HG02981 (cell line): ENCODE measurements around the gene SOCS6.
"Not testable (repeated sequence)": the region's sequence is repeated elsewhere in the genome, so short reads cannot be mapped to it uniquely, and the experiment has no call there.

Experiments
- ATAC-seq: cut with Tn5 transposase; IDR thresholded peaks from one replicate; pipeline ENCODE4 v1.9.1; 2021; ENCODE audit warnings: mild to moderate bottlenecking, moderate library complexity; ENCODE audit not compliant: unreplicated experiment

SOCS6 gene

DNA sequence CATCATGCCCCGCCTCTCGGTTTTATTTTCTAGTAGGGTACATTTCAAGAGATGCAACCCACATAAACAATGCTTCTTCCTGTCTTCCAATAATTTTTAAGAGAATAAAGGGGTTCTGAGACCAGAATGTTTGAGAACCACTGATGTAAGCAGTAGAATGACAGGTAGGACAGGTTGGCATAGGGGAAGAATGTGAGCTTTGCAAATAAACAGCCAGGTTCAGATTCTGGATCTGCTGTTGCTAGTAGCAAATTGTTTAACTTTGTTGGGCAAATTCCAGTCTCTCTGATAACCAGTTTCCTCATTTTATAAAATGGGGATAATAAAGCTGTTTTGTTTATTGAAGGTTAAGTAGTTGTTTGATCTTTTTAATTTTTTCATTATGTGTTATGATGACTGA is 32.8 kb downstream of the SOCS6 start:
- no peak for ATAC-seq

- no peak for ATAC-seq
Measured at GRCh38 chr18:70322385-70322784, 33.5 kb downstream of the SOCS6 start.

- no peak for ATAC-seq
Measured at GRCh38 chr18:70322928-70323327, 34.1 kb downstream of the SOCS6 start.

- no peak for ATAC-seq
Measured at GRCh38 chr18:70324897-70325296, 36.1 kb downstream of the SOCS6 start.

GRCh38 chr18:70326255-70326654 is 37.4 kb downstream of the SOCS6 start:
- ATAC-seq: no peak

- no peak for ATAC-seq
Measured at GRCh38 chr18:70328169-70328568, 39.3 kb downstream of the SOCS6 start.

DNA sequence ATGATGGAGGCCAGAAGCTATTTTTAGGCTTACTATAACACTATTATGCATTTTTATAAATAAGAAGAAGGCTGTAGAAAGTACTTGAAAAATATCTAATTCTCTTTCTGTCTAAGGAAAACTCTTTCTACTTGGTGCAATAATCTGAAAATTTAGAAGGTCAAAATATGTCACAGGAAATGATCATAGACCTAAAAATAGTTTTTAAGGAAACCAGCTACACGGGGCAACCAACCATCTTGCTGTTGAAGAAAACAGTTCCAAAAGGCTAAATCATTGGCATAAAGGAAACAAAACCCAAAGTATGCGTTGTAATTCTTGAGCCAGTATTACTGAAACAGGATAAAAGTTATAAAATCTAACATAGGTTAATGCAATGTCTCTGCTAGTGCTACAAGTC is 40.2 kb downstream of the SOCS6 start:
- no peak for ATAC-seq

- no peak for ATAC-seq
Measured at GRCh38 chr18:70330887-70331286, 42.0 kb downstream of the SOCS6 start.

GRCh38 chr18:70331456-70332097 is 42.7 kb downstream of the SOCS6 start:
- ATAC-seq: no peak

DNA sequence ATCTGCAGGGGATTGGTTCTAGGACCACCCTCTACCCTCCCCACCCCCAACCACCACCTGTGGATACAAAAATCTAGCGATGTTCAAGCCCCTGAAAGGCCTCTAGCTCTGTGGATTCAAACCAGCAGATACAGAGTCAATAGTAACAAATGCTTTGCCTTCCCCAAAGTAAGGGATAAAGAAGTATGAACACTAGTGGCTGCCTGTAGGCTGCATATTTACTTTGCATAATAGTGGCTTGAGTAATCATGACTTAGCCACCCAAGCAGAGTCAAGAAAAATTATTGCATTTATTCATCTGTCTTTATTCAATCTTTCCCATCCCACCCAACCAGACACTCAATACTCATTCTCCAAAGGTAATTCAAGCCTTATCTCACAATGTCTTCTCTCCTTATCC is 43.8 kb downstream of the SOCS6 start:
- ATAC-seq: no peak

DNA sequence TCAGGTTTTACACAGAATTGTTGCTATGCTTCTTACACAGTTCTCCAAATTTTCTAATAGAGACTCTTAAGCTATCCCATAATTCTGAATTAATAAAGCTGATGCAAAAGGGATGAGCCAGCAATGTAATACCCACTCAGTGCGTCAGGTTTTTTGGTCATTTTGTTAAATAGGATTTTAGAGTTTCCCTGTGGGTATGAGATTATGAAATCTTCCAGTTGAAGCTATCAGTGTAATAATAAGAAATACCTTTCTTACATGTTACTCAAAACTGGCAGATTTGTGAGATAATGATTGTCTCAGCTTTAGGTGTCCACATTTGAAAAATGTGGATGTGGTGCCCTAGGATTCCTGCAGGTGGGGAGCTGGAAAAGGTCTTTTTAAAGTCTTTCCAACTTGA is 44.5 kb downstream of the SOCS6 start:
- no peak for ATAC-seq

DNA sequence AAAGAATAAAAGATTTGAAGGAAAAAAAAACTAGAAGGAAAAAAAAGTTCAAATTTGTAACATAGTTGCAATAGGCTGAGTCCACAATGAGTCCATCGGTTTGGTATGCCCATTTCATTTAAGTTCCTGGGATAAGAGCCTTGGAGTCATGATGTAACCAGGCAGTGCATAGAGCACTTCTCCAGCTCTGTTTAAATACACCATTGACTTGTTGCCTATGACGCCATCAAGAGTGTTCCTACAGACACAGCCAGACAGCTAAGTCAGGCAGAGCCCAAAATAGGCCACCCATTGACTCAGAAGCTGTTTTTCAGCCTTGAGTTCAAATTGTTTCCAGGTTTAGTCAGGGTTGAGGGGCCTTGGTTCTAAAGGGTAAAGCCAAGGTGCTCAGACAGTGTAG is 44.9 kb downstream of the SOCS6 start:
- ATAC-seq: no peak

GRCh38 chr18:70334264-70334663 is 45.4 kb downstream of the SOCS6 start:
- no peak for ATAC-seq

DNA sequence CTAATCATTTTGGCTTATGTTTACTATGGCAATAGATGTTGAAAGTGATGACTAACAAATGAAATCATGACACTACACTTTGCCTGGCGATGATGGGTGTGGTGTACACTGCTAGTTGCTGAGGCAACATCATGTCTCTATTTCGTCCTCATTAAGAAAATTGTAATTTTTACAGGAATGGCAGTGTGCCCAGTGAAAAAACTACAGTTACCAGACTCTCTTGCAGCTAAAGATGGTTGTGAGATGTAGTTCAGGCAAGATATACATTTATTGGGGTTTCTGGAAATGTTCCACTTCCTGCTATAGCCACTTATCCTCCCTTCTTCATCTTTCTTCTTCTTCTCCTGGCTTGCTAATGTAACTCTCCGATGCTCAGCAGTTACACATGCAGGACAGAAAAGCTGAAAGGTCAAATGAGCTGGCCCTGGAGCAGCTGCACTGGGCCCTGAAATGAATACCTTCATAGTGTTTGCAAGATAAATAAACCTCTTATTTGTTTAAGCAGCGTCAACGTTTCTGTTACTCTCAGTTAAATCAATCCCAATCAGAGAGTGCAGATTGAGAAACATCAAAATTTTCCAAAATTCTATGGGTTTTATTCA is 46.0 kb downstream of the SOCS6 start:
- no peak for ATAC-seq

DNA sequence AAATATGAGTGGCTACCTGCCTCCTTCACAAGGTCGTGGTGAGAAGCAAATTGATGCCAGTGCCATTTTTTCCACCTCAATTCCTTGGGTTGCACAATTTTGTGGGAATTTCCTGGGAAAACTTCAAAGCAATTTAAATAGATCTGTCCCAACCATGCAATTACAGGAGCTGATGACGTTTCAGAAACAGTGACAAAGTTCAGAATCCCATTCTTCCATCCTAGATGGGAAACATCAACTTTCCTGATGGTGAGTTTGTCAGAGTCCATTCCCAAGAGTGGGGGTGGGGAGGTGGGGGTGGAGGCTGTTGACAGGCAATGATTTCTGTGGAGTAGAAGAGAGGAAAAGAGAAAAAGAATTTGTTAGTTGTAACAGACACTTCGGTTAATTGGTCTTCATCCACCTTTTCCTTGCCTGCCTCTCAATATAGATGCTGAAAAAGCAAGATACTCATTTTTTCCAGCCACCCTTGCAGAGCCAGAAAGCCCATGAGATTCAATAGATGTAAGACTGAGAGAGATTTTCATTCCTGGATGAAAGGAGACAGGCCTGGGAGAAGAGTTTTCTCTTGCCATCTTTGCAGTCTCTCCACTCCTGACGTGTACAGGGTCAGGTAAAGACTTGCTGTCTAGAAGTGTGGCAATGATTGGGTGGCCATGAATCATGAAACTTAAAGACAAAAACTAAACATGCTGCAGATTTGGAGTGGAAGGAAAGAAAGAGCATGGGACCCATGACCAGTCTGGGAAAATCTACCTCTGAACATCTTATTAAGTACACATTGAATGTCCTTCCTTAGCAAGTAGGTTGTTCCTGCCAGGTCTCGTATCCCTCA is 47.3 kb downstream of the SOCS6 start:
- ATAC-seq: no peak

- no peak for ATAC-seq
Measured at GRCh38 chr18:70337139-70337972, 48.5 kb downstream of the SOCS6 start.

DNA sequence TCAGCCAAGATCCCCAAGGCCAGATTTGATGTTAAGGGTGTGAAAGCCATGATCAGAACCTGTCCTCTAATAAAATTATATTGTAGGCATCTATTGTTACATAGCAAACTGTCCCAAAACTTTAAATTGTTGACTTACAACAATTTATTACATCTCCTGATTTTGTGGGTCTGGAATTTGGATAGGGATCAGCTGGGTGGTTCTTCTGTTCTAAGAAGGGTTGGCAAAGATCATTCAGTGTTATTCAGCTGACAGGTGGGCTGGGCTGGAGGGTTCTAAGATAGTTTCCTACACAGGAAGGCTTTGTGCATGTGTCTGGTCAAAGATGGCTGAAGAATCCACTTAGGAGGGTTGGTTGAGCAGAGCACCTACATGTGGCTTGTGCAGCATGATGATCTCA is 50.0 kb downstream of the SOCS6 start:
- ATAC-seq: no peak

- no peak for ATAC-seq
Measured at GRCh38 chr18:70339915-70340314, 51.1 kb downstream of the SOCS6 start.

DNA sequence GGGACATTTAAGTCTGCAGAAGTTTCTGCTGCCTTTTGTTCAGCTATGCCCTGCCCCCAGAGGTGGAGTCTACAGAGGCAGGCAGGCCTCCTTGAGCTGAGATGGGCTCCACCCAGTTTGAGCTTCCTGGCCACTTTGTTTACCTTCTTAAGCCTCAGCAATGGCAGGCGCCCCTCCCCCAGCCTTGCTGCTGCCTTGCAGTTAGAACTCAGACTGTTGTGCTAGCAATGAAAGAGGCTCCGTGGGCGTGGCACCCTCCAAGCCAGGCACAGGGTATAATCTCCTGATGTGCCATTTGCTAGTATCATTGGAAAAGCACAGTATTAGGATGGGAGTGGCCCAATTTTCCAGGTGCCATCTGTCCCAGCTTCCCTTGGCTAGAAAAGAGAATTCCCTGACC is 59.6 kb downstream of the SOCS6 start:
- not testable (repeated sequence) for ATAC-seq

- no peak for ATAC-seq
Measured at GRCh38 chr18:70349316-70349715, 60.5 kb downstream of the SOCS6 start.

GRCh38 chr18:70354080-70354479 is 65.2 kb downstream of the SOCS6 start:
- ATAC-seq: no peak
